Measurements from ENCODE around the gene PRKCA.

- TF ChIP-seq CTCF (IDR thresholded peaks at IDR 0.05) (peak in 1 of 4 experiments; percentile 4), POLR2A (IDR thresholded peaks at IDR 0.05) (no peak), POLR2AphosphoS5 (IDR thresholded peaks at IDR 0.05) (peak; percentile 81)
Measured at GRCh38 chr17:66508896-66509844, 206.8 kb downstream of the PRKCA start.

Data from prostate gland (tissue), 2 donors.